ENCODE measurements around the gene CNOT11.

DNA sequence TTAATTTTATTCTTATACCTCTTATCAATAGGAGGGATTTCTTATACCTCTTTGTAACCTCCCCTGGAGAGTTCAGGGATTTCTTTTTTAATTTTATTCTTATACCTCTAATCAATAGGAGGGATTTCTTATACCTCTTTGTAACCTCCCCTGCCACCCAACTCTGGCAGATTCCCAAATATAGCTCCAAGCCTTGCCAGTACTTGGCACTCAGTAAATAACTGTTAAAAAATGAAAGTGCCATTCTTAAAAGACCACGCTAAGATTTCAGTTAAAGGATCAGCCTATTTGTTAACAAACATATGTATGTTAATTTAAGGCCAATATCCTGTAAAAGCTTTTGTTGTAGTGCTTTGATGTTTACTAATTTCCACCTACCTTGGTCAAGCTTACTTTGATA lies 51.0 kb downstream of the CNOT11 start:
- TF ChIP-seq, protein P1, sequence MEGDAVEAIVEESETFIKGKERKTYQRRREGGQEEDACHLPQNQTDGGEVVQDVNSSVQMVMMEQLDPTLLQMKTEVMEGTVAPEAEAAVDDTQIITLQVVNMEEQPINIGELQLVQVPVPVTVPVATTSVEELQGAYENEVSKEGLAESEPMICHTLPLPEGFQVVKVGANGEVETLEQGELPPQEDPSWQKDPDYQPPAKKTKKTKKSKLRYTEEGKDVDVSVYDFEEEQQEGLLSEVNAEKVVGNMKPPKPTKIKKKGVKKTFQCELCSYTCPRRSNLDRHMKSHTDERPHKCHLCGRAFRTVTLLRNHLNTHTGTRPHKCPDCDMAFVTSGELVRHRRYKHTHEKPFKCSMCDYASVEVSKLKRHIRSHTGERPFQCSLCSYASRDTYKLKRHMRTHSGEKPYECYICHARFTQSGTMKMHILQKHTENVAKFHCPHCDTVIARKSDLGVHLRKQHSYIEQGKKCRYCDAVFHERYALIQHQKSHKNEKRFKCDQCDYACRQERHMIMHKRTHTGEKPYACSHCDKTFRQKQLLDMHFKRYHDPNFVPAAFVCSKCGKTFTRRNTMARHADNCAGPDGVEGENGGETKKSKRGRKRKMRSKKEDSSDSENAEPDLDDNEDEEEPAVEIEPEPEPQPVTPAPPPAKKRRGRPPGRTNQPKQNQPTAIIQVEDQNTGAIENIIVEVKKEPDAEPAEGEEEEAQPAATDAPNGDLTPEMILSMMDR (IDR thresholded peaks at IDR 0.05): no peak
- TF ChIP-seq POLR2AphosphoS5 (IDR thresholded peaks at IDR 0.05; ENCODE audit: insufficient read depth in 1 of 2, low read depth in 1 of 2) (no peak), POLR2A (IDR thresholded peaks at IDR 0.05) (no peak)
